SH-SY5Y (cell line): ENCODE results near the gene KCNG3.

Experiments used
- GATA2 ChIP-seq: IDR thresholded peaks from 2 replicates; pipeline ENCODE4 v1.6.1; 2011; ENCODE audit warnings: mild to moderate bottlenecking, low read depth, low read length
- GATA3 ChIP-seq: IDR thresholded peaks from 2 replicates; pipeline ENCODE4 v1.6.1; 2011; ENCODE audit warnings: low read depth, mild to moderate bottlenecking, low read length, moderate library complexity

The KCNG3 gene

GRCh38 chr2:42450136-42450535, 43.6 kb downstream of the KCNG3 start:
- TF ChIP-seq GATA2 (no peak), GATA3 (no peak)

- TF ChIP-seq GATA3 (no peak), GATA2 (no peak)
Observed at GRCh38 chr2:42449163-42450087, 44.4 kb downstream of the KCNG3 start.

- TF ChIP-seq GATA3 (no peak), GATA2 (no peak)
Observed at GRCh38 chr2:42448163-42448562, 45.6 kb downstream of the KCNG3 start.

- TF ChIP-seq GATA2 (no peak), GATA3 (no peak)
Observed at GRCh38 chr2:42446503-42447271, 47.1 kb downstream of the KCNG3 start.

GRCh38 chr2:42443718-42444399, 49.9 kb downstream of the KCNG3 start:
- TF ChIP-seq GATA3 (no peak), GATA2 (no peak)

- TF ChIP-seq GATA3 (no peak), GATA2 (no peak)
Observed at GRCh38 chr2:42442774-42443173, 51.0 kb downstream of the KCNG3 start.

- no peak for TF ChIP-seq GATA2
- no peak for TF ChIP-seq GATA3
Observed at GRCh38 chr2:42438685-42439084, 55.1 kb downstream of the KCNG3 start.

GRCh38 chr2:42436370-42436769, 57.4 kb downstream of the KCNG3 start:
- TF ChIP-seq GATA3, result no peak
- TF ChIP-seq GATA2, result no peak

- TF ChIP-seq GATA3, result no peak
- no peak for TF ChIP-seq GATA2
Observed at GRCh38 chr2:42435628-42436027, 58.2 kb downstream of the KCNG3 start.

- no peak for TF ChIP-seq GATA2
- TF ChIP-seq GATA3, result no peak
Observed at GRCh38 chr2:42430188-42430587, 63.6 kb downstream of the KCNG3 start.

- no peak for TF ChIP-seq GATA3
- no peak for TF ChIP-seq GATA2
Observed at GRCh38 chr2:42429352-42429751, 64.4 kb downstream of the KCNG3 start.

- TF ChIP-seq GATA2 (no peak), GATA3 (no peak)
Observed at GRCh38 chr2:42425697-42426096, 68.1 kb downstream of the KCNG3 start.

- TF ChIP-seq GATA2 (no peak), GATA3 (no peak)
Observed at GRCh38 chr2:42424033-42424432, 69.7 kb downstream of the KCNG3 start.

- TF ChIP-seq GATA3 (no peak), GATA2 (no peak)
Observed at GRCh38 chr2:42421601-42422239, 72.1 kb downstream of the KCNG3 start.
